ENCODE results near the gene RITA1. TPM values are rescaled to one million over a fixed set of nuclear protein-coding genes. Genes with fewer than 3 reads are reported as not detected.

Gene RITA1
- total and polyA plus RNA-seq, 2 experiments from 2014 or later = 20.0 to 40.4 TPM

DNA sequence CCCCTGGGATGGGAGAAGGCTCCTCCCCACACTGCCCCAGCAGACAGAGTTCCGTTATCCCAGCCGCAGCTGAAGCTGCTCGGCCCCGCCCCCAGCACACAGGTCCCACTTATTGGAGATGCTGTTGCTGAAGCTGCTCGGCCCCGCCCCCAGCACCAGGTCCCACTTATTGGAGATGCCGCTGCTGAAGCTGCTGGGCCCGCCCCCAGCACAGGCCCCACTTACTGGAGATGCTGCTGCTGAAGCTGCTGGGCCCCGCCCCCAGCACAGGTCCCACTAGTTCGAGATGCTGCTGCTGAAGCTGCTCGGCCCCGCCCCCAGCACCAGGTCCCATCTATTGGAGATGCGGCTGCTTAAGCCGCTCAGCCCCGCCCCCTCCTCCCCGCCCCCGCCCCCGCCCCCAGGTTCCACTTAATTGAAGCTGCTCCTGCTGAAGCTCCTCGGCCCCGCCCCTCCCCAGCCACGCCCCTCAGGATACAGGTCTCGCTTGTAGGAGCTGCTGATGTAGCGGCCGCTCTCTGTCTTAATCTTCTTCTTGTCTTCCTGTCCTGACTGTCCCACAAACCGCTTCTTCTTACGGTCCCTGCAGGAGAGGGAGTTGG, 24.0 kb upstream of the RITA1 start:
- Mint-ChIP-seq H3K4me1 (peaks cover 25% of the 10 kb centered on the region), H3K36me3 (ENCODE audit: low read depth) (peaks cover 75% of the 10 kb centered on the region), H3K27me3 (ENCODE audit: insufficient read depth, low read depth, poor library complexity) (peaks cover 22% of the 10 kb centered on the region), H3K9me3 (peaks cover 3% of the 10 kb centered on the region; the same call in 1 of the 3 replicates), H3K4me3 (no peak overlapping the region; the same call in 2 of the 3 replicates), H3K27ac (peak overlapping the region; percentile 83)
- Histone ChIP-seq H3K4me1 (ENCODE audit: insufficient read depth) (peaks cover 9% of the 10 kb centered on the region; the same call in 1 of the 2 replicates), H4K20me1 (replicated peaks; ENCODE audit: insufficient read depth) (peaks cover 14% of the 10 kb centered on the region; the same call in 1 of the 2 replicates), H3K27me3 (ENCODE audit: insufficient read depth) (no peaks in the 10 kb centered on the region), H3F3A (replicated peaks; ENCODE audit: low read depth) (peaks cover 11% of the 10 kb centered on the region; the same call in 1 of the 2 replicates), H3K4me2 (peak overlapping the region; percentile 64), H3K79me2 (replicated peaks; ENCODE audit: insufficient read depth) (no peaks in the 10 kb centered on the region), H3K4me3 (0 out of 2 replicates have a peak overlapping the region, but pooled peaks have one; percentile 43), H3K36me3 (ENCODE audit: insufficient read depth) (peaks cover 6% of the 10 kb centered on the region; the same call in 1 of the 2 replicates), H3K27ac (ENCODE audit: low read depth) (no peak overlapping the region), H3K9me2 (ENCODE audit: insufficient read depth) (no peaks in the 10 kb centered on the region), H2AFZ (no peak overlapping the region)
- peak; percentile 98 for DNase-seq (ENCODE audit: low spot score)
- TF ChIP-seq EZH2phosphoT487 (IDR thresholded peaks at IDR 0.05; ENCODE audit: unreplicated experiment) = no peak
- TF ChIP-seq POLR2AphosphoS5 (IDR thresholded peaks at IDR 0.05; ENCODE audit: low read depth) = peak; percentile 32; the same call in 1 of the 2 replicates
- TF ChIP-seq NANOG (IDR thresholded peaks at IDR 0.05; ENCODE audit: borderline replicate concordance) = no peak
- ATAC-seq = peak; percentile 95

GRCh38 chr12:113162102-113163029, 23.2 kb upstream of the RITA1 start:
- H3K4me3 ChIP-seq = 0 out of 2 replicates have a peak overlapping the region, but pooled peaks have one; percentile 43
- Mint-ChIP-seq H3K4me1 (peaks cover 25% of the 10 kb centered on the region), H3K4me3 (peak overlapping the region; percentile 37; the same call in 1 of the 3 replicates), H3K27me3 (ENCODE audit: insufficient read depth, low read depth, poor library complexity) (peaks cover 22% of the 10 kb centered on the region), H3K27ac (peak overlapping the region; percentile 76), H3K36me3 (ENCODE audit: low read depth) (peaks cover 73% of the 10 kb centered on the region), H3K9me3 (peaks cover 3% of the 10 kb centered on the region; the same call in 1 of the 3 replicates)
- H3K9me2 ChIP-seq (ENCODE audit: insufficient read depth) = no peaks in the 10 kb centered on the region
- H3K36me3 ChIP-seq (ENCODE audit: insufficient read depth) = peaks cover 6% of the 10 kb centered on the region; the same call in 1 of the 2 replicates
- peak overlapping the region; percentile 64 for H3K4me2 ChIP-seq
- no peaks in the 10 kb centered on the region for H3K27me3 ChIP-seq (ENCODE audit: insufficient read depth)
- H3K27ac ChIP-seq (ENCODE audit: low read depth) = no peak overlapping the region
- no peaks in the 10 kb centered on the region for H3K79me2 ChIP-seq (replicated peaks; ENCODE audit: insufficient read depth)
- ATAC-seq (peak; percentile 38), DNase-seq (ENCODE audit: low spot score) (peak; percentile 54)
- peaks cover 11% of the 10 kb centered on the region; the same call in 1 of the 2 replicates for H3F3A ChIP-seq (replicated peaks; ENCODE audit: low read depth)
- H2AFZ ChIP-seq = no peak overlapping the region
- H4K20me1 ChIP-seq (replicated peaks; ENCODE audit: insufficient read depth) = peaks cover 14% of the 10 kb centered on the region; the same call in 1 of the 2 replicates
- H3K4me1 ChIP-seq (ENCODE audit: insufficient read depth) = peaks cover 9% of the 10 kb centered on the region; the same call in 1 of the 2 replicates
- TF ChIP-seq NANOG (IDR thresholded peaks at IDR 0.05; ENCODE audit: borderline replicate concordance) (no peak), STAT1 (IDR thresholded peaks at IDR 0.05; ENCODE audit: unreplicated experiment) (no peak), CTCF (conservative IDR thresholded peaks at IDR 0.05; ENCODE audit: low read depth in 2 of 2) (no peak), EZH2phosphoT487 (IDR thresholded peaks at IDR 0.05; ENCODE audit: unreplicated experiment) (no peak), ZNF114 (CRISPR knock-in tag; IDR thresholded peaks at IDR 0.05) (no peak), JUNB (IDR thresholded peaks at IDR 0.05; ENCODE audit: unreplicated experiment) (no peak), CREB1 (CRISPR knock-in tag; IDR thresholded peaks at IDR 0.05; ENCODE audit: low read depth) (no peak)
- TF ChIP-seq, protein P1, sequence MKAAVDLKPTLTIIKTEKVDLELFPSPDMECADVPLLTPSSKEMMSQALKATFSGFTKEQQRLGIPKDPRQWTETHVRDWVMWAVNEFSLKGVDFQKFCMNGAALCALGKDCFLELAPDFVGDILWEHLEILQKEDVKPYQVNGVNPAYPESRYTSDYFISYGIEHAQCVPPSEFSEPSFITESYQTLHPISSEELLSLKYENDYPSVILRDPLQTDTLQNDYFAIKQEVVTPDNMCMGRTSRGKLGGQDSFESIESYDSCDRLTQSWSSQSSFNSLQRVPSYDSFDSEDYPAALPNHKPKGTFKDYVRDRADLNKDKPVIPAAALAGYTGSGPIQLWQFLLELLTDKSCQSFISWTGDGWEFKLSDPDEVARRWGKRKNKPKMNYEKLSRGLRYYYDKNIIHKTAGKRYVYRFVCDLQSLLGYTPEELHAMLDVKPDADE (IDR thresholded peaks at IDR 0.05) = no peak
